SW 1271 (cell line): ENCODE measurements around the gene ECM2.

Experiments used
- DNase-seq, 2 experiments: peaks; one replicate each; lab custom pipeline; 2025; lab: John Stamatoyannopoulos, UW

ECM2 gene

GRCh38 chr9:92463984-92464383 lies 71.8 kb downstream of the ECM2 start:
- DNase-seq, result no peak

DNA sequence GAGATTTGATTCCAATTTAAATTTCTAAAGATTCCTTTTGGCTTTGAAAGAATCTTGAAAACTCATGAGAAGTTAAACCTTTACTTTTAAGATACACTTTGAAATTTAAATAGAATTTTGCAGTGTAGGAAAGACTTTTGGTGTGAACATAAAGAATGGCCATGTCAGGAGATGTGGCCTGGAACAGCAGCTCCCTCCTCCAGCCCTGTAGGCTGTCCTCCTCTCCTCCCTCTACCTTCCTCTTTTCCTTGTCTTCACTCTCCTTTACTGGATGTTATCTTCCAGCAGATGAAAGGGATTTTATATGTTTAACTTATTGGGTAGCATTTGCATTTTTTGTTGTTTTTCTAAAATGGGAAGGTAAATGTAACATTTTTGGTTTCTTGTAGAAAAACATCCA lies 72.4 kb downstream of the ECM2 start:
- DNase-seq, result no peak

- DNase-seq, result no peak
Measured at GRCh38 chr9:92457576-92457975, 78.2 kb downstream of the ECM2 start.

GRCh38 chr9:92455217-92455616 lies 80.6 kb downstream of the ECM2 start:
- peak in 1 of 2 experiments; percentile 16 for DNase-seq

DNA sequence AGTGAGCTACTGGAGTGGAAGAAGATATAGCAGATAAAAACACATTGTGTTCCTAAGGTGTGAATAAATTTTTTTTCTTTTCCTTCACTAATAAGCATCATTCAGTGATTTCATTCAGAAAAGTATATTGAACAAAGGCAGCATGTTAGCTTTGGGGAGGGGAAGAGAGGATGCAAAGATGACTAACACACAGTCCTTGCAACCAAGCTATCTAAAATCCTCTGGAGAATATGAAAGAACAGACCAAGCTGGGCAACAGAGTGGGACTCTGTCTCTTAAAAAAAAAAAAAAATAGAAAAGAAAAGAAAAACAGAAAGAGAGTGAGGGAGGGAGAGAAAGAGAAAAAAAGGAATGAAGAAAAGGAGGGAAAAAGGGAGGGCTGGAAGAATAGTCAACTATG lies 89.3 kb downstream of the ECM2 start:
- no peak for DNase-seq
